Stimulated activated CD8-positive, alpha-beta memory T cell treated with anti-CD3 and anti-CD28 coated beads, Interleukin-7, amount 100 ng/mL, for 24 hours (primary cell): Measurements from ENCODE around the gene PDE4D.

Source experiments
- DNase-seq: peaks from one replicate; pipeline ENCODE4 v3.0.0-alpha.2; 2020; ENCODE audit warnings: low read depth

PDE4D gene

DNA sequence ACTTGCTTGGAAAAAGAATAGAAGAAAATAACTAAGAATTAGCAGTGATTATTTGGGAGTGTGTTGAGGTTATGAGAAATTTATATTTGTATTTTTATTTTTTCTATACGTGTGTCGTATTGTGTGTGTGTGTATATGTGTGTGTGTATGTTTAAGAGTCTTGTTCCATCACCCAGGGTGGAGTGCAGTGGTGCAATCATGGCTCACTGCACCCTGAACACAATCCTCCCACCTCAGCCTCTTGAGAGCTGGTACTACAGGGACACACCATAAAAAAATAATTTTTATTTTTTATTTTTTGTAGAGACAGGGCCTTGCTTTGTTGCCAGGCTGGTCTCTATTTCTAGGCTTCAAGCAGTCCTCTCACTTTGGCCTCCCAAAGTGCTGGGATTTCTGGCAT lies 643.8 kb downstream of the PDE4D start:
- DNase-seq: no peak

DNA sequence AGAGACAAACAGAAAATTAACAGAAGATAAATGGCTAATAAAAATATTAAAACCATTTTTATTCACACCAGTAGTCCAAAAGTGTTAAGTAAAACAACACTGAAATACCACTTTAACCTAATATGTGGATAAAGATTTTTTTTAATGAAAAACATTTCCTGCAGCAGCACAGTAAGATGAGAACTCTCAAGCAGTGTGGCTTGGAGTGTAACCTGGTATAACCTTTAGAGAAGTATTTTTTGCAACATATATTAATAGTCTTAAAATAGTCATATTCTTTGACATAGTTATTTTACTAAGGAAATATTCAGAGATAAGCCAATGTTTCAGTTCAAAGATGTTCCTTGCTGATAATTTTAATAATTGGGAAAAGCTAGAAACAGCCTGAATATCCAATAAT lies 644.4 kb downstream of the PDE4D start:
- no peak for DNase-seq

DNA sequence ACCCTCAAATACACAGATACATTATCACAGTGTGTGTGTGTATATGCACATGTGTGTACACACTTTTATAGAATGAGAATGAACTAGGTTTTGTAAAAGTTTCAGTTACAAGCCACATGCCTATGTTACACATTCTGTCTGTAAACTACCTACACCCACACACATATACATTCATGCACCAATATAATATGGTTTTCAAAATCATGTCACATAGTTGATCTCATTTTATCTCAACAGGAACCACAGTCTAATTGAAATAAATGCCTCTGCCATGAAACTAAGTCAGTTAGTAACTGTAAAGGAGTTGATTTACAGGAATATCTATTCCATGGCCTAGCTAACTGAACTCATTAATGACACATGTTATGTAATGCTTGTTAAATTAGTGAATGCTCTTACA lies 646.6 kb downstream of the PDE4D start:
- DNase-seq: no peak

DNA sequence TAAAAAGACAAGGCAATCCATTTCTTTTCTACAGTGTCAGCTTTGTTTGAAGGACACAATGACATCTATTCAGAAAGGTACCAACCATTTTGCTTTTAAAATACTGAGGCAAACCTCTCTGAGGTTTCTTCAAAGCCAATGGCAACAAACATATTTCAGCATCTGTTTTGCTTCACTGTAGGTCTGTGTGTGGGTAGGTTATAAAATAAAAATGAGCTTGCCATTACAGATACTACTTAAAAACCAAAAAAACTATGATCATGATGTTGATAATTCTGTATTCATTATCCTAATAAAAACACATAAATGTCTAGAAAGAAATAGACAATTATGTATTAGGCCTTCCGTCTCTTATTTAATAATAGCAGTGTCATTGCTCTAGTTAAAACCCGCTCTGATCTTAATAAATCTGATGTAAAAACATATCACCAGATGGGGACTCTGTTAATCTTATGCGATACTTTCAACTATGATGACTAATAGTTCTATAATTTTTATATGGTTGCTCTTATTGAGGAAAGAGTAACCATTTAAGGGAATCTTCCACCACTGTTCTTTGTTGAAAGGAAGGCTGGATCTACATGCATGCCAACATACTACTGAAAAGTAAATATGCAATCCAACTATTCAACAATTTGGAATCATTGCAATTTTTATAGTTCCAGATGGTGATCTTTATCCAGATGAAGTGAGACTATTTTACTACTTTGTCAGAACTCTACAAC lies 647.2 kb downstream of the PDE4D start:
- DNase-seq: no peak

DNA sequence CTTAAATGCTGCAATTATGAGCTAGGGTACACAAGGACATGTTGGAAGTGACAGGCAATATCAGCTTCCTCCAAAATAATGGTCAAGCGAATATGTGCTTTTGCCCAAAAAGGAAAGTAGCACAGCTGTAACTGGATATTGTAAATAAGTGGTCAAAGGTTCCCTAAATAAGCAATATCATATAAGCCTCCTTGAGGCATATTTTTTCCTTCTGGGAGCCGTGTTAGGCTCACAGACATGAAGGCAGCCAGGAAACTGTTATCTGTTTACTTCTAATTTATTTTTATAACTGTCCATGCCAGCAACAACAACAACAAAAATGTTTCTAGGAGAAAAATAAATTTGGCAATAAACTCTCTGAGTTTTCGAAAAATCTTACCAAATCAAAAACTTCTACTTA lies 648.3 kb downstream of the PDE4D start:
- DNase-seq: no peak

DNA sequence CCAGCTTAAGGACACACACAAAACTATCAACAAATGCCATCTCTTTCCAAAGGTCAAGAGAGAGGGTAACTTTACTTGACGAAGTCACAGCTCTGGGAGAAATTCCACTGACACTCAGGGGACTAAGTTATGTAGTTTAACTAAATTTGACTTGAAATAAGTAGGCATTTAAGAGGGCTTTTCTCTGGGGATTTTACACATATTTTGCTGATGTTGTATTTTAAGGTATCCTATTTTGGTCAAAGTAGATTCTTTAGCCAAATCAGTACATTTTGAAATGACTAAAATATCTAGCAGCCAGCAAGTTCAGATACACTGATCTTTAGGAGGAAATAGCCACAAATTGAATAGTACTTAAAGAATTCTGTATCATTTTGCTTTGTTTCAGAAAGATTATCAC lies 652.0 kb downstream of the PDE4D start:
- DNase-seq: no peak

DNA sequence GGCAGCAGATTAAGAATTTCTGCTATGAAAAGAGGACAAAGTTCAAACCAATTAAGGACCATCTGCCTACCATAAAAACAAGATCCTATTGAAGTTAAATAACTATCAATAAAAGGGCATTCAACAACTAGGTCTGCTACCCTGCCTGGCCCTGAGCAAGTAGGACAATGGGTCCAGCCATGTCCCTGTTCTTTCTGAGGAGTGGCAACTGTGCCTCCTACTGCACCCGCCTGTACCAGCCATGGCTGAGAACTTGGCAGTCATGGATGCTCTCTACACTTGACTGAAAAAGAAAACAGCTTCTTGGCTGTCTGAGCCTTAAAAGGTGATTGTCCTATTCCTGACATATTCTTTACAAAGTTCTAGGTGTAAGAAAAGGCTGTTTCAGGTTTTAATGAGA lies 652.4 kb downstream of the PDE4D start:
- no peak for DNase-seq

DNA sequence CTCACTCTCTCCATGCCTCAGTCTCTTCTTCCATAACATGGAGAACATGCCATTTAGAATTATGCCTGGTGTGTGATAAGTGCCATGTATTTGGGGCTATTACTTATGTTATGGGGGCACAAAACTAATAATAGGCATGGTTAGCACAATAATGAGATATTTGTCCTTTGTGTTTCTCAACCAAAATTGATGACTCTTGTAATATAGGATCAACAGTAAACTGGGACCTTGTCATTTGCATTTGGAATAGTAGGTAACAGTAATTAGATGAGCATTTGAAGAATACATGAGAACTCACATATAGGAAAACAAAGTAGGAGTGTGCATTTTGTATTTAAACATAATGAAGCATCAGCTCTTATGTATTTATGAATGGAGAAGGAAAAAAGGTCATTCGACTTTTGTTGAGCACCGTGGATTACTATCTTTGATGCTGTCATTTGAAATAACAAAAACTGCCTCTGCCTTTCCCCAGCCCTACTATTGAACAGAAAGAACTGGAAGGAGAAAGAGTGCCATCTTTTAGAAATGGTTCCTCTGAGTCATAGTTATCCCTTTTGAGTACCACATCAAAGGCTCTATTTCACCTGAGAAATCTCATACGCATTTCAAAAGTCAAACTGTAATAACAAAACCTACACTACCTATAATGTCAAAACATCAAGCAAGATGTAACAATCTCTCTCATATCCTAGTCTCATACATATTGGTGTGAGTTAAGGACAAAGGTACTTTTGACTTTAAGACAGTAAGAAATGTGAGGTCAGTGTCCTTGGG lies 655.2 kb downstream of the PDE4D start:
- no peak for DNase-seq

DNA sequence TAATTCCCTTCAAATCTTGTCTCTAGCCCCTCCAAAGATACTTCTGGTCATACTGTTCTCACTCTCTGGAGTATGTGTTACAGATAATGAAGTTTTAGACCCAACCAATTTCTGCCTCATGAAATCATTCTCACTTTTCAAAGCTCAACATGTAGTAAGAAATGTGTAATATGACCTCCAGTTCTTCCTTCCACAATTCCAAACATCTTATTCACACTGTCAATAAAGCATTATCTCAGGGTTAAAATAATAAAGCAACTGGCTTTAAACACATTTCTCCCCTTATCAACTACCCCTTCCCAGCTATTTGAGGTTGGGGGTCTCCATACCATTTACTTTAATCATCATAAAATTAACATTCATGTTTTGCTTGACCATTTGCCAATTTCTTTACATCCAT lies 656.5 kb downstream of the PDE4D start:
- DNase-seq: no peak

DNA sequence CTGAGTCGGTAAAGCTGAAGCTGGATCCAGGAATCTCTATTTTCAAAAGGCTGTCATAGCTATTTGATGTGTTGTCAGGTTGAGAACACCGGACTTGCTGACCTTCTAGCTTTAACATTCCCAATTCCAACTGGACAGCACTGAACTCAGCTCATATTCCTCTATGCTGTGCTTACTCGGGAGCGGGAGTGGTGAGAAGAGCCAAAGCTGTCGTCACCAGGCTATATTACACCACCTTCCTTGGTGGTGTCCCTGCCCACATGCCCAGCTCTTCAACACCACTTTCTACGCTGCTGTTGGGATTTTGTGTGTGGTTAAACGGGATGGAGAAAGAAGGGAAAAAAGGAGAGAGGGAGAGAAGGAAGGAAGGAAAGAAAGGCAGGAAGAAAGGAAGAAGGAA lies 657.1 kb downstream of the PDE4D start:
- DNase-seq: no peak

DNA sequence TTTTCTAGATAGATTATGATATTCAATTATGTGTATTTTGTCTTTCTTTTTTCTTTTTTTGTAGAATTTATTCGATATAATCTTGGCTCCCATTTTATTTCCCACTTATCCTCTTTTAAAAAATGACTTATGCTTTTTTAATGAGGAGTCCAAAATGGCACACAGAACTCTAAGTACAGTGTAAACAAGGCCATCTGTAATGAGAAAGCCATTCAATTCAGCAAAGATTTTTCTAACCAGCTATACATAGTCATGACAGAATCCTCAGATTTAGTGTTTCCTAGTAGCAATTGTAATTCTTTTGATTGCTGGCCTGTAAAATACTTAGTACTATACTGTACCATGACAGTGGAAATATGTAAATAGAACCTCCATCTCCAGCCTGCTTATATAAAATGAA lies 659.3 kb downstream of the PDE4D start:
- no peak for DNase-seq

DNA sequence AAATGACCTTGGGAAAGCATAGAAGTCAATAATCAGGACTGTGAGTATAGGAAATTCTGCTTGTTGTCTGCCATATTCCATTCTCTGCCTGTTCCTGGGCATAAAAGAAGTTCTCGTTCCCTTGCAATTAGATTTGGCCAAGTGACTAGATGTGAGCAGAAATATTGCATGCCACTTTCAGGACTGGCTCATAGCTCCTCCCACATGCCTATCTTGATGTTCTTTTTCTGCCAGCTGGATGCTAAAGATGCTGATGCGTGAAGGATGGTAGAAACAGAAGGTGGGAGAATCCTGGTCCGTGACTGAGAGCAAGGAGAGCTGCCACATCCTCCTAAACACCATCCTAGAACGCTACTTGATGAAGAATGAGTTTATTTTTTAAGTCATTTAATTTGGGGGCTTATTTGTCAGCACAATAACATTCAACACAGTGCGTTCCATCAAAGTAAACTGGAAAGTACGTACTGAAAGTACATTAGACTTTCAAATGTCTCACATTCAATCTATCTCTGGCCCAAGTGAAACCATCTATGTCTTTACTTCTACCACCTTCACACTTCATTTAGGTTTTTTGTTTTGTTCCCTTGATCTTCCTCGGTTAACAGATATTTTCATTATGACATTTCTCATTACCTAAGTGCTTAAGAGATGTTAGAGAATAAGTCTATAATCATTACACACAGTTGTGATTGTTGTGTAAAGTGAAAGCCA lies 662.1 kb downstream of the PDE4D start:
- no peak for DNase-seq

DNA sequence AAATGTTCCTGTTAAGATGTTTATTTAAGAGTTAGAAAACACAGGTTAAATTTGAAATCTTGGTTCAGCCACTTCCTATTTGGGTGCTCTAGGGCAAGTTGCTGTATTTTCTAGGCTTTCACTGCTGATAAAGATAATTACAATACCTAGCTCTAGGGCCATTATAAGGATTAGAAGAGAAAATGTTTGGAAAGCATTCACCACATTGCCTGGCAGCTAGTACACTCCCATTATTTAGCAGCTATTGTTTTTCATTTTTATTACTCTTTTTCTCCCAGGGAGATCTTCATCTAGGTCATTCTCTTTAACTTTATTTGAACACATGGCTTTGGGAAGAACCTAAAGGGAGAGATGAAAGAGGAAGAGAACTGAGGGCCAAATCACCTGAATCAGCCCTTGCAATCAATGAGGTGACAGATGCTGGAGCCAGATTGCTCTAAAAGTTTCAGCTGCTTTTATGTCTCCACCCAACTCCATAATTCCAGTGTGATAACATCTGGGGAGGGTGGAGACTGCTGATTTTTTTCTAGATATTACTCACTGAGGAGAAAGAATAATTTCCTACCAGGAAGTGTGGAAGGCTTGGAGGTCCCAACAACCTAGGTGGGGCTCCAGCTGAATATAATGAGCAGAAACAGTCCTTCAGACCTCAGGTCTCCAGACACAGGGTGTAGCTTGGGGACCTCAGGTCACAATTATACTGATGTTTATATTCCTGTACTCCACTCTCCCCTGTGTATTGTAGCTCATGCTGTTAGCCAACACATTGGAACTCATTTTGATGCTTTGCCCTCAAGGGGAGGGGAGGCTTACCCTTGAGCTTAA lies 670.6 kb downstream of the PDE4D start:
- DNase-seq: no peak

DNA sequence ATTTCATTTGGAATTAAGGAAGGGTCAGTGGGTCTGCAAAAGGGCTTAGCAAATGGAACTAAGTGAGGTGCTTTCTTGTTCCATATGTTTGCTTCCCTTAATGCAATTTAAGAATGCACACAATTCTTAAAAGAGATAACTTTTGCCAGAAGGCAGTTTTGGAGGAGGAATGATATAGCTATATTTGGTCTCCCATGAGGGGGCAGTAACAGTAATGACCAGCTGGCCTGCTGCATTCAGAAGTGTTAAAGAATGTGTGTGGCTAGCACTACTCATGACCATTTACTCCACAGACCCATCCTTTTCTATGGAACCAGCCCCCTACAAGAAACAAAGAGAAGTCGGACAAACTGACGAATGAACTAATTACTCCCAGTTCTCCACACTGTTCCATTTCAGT lies 671.8 kb downstream of the PDE4D start:
- DNase-seq: no peak

DNA sequence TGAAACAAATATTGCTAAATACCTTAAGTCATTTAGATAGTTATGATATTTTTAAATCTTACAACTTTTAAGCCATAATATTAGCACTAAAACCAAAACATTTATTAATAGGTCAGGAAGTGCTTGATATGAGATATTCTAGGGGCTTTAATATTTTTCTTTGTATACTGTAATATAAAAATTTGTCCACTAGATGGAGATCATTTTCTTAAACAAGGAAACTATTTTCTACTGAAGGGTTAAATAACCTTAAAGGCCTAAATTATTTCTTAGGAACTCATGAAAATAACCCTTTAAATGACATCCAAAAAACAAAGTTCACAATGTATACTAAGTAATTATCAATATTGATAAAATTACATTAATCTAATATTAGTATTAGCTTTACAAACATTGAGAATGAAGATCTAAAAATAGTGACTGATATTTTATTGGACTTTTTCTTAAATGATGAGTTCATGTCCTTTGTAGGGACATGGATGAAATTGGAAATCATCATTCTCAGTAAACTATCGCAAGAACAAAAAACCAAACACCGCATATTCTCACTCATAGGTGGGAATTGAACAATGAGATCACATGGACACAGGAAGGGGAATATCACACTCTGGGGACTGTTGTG lies 675.0 kb downstream of the PDE4D start:
- DNase-seq: no peak

DNA sequence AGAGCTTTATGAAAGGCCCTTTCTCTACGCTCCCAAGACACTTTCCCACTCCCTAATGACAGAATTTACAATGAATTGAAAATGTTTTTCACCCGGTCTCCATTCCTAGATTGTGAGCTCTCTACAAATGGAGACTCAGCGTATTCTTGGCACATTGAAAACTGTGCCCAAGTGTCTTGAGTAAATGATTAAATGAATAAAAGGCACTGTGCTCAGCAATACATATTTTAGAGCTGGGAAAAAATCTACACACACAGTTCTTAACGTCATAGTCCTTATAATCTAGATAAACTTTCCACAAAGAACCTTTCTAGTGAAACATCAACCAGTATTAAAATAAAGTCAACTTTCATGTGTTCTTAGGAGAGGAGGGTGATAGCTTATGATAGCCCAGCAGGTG lies 676.7 kb downstream of the PDE4D start:
- DNase-seq: no peak

DNA sequence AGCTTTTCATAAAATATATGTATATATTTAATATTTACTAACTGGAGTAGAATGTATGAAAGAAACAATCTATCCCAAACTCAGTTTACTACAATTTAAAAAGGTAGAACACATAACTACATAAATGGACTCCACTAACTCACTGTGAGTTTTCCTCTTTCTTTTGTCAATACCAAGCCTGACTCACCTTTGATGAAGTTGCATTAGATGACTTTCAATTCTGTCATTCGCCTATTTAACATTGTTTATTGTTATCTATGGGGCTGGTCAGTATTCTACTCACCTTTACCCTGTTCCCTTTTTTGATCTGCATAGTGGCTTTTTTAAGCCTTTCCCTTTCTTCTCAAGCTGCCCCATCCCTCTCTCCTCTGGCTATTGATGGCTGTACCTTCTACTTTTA lies 680.9 kb downstream of the PDE4D start:
- no peak for DNase-seq

DNA sequence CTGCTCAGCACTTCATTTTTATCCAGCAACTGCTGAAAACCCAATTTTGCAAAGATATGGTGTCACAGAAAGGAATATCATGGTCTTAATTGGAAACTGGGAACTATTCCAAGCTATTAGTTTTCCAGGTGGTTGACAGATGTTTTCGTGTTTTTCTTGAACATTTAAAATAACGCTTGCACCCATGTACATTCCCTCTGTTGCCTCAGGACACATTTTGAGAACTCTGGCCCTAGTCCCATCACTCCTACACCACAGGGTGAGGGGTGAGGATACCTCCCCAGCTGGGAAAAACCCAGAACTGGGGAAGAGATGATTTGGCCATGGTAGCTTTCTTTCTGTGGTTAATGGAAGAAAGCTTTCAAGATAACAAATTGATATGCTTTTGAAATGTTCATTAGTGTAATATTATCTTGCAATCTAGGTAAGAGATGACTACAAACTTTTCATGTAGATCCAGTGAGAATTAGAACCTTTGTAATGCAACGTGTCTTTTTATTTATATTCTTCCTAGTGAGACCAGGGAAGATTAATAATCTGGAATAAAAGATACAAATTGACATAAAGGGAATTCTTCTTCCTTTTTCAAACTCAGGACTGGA lies 683.7 kb downstream of the PDE4D start:
- no peak for DNase-seq

DNA sequence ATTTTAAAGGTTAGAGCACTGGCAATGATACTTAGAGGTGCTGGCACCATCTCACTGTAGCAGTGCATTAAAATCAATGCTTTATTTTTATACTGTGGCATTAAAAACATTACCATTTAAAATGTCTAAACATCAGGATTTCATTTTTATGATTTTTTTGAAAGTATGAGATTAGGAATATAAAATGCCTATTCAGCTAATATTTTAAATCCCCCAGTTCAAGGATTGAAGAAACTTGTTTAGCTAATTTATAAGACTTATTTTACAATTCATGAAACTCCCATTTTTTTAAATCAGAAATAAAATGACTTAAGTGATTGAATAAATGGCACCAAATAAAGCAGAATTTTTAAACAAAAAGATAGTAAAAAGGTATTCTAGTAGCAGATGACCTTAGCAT lies 685.1 kb downstream of the PDE4D start:
- DNase-seq: no peak

DNA sequence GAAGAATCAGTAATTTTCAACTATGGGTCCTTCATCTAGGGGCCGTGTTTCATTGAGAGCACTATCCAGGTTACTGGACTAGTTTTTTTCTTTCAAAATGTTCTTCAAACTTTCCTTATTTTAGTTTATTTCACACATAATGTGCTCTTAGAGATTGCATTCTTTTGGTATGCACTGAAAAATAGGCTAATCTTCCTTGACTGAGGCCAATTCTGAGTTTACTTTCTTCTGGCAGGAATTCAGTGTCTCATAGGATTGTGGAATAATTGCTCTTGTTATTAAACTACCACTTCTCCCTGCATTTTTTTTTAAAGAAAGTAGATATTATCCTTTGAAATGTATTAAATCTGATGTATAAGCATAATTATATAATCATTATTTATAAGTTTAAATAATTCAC lies 686.1 kb downstream of the PDE4D start:
- DNase-seq: no peak

DNA sequence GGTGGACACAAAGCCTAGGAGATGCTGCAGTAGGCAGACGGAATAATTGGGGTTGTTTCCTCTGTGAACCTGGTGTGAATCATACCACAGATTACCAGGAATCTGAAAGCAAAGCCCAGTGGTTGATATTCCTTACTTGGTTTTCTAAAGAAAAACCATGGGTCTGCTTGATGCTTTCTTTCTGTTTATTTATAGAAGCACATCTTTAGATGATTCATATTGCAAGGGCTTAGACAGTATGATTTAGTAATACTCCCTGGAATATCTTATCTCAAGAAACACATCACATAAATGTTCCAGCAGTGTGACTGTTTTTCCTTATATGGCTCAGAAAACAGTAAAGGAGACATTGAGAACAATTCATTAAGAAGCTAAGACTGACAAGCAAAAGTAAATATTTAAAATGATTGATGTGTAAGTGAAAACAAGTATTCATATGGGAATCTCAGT lies 687.4 kb downstream of the PDE4D start:
- DNase-seq: no peak
